ENCODE data around the gene EPG5. TPM values are rescaled to one million over a fixed set of nuclear protein-coding genes. Genes with fewer than 3 reads are reported as not detected.

EPG5 gene
- total and polyA plus RNA-seq, 12 donors, result 6.5 to 26.3 (median 20.4) TPM

- no peak for TF ChIP-seq CTCF (IDR thresholded peaks at IDR 0.05)
- 82% methylated on average over 1 of the region's 1 CpG for WGBS, 2 donors
Measured at GRCh38 chr18:45895339-45895738, 71.8 kb downstream of the EPG5 start.

GRCh38 chr18:45894818-45895217 lies 72.3 kb downstream of the EPG5 start:
- Histone ChIP-seq H3K4me1 (peaks cover 0 to 9% (median 0%) of the 10 kb centered on the region in 9 donors), H3K27me3 (no peaks in the 10 kb centered on the region), H3K36me3 (peaks cover 0 to 96% (median 26%) of the 10 kb centered on the region in 9 donors), H3K4me3 (no peak overlapping the region), H3K9me3 (no peaks in the 10 kb centered on the region), H3K27ac (no peak overlapping the region)
- ATAC-seq, result no peak
- TF ChIP-seq CTCF (IDR thresholded peaks at IDR 0.05), result no peak
- no peak for DNase-seq
- intact Hi-C loops (cut with DNase I), result no loop called here
- WGBS, 2 donors, result 48 to 65% methylated on average over 3 of the region's 3 CpGs

More at GRCh38 chr18:45895339-45895738, 71.8 kb downstream of the EPG5 start:
- Histone ChIP-seq H3K4me3 (no peak overlapping the region), H3K4me1 (peaks cover 0 to 5% (median 0%) of the 10 kb centered on the region in 9 donors), H3K27ac (no peak overlapping the region), H3K36me3 (peaks cover 0 to 96% (median 28%) of the 10 kb centered on the region in 9 donors), H3K27me3 (no peaks in the 10 kb centered on the region), H3K9me3 (no peaks in the 10 kb centered on the region)
- DNase-seq (no peak), ATAC-seq (no peak)
- intact Hi-C loops (cut with DNase I), result no loop called here

GRCh38 chr18:45891806-45892205 lies 75.3 kb downstream of the EPG5 start:
- Histone ChIP-seq H3K4me1 (peaks cover 0 to 18% (median 0%) of the 10 kb centered on the region in 9 donors), H3K27me3 (no peaks in the 10 kb centered on the region), H3K4me3 (no peak overlapping the region), H3K27ac (no peak overlapping the region), H3K36me3 (peaks cover 0 to 97% (median 20%) of the 10 kb centered on the region in 9 donors), H3K9me3 (no peaks in the 10 kb centered on the region)
- ATAC-seq, result no peak
- intact Hi-C loops (cut with DNase I), result no loop called here
- 67 to 72% methylated on average over 2 of the region's 2 CpGs for WGBS, 2 donors
- DNase-seq, result no peak
- TF ChIP-seq CTCF (IDR thresholded peaks at IDR 0.05), result no peak

- Histone ChIP-seq H3K4me3 (no peak overlapping the region), H3K27ac (peak overlapping the region in 1 of 10 donors; percentile 73), H3K4me1 (peaks cover 0 to 18% (median 0%) of the 10 kb centered on the region in 9 donors), H3K36me3 (peaks cover 0 to 97% (median 21%) of the 10 kb centered on the region in 9 donors), H3K9me3 (no peaks in the 10 kb centered on the region), H3K27me3 (no peaks in the 10 kb centered on the region)
- intact Hi-C loops (cut with DNase I), result no loop called here
- TF ChIP-seq CTCF (IDR thresholded peaks at IDR 0.05), result no peak
- DNase-seq, result peak in 1 of 2 donors; percentile 7
- peak in 1 of 8 donors; percentile 24 for ATAC-seq
- 89 to 100% methylated on average over 1 of the region's 1 CpG for WGBS, 2 donors
Measured at GRCh38 chr18:45890606-45891005, 76.5 kb downstream of the EPG5 start.

Data from heart right ventricle (tissue), 16 donors.